Ectodermal cell (in vitro differentiated cells): ENCODE data around the gene SMIM3.
"Not testable (repeated sequence)": the region's sequence is repeated elsewhere in the genome, so short reads cannot be mapped to it uniquely, and the experiment has no call there.

ENCODE experiments used
- H3K27ac ChIP-seq: 2 replicates; pipeline ENCODE4 v1.7.0; 2013; ENCODE audit warnings: mild to moderate bottlenecking, low read depth, low read length; ENCODE audit not compliant: insufficient read depth, poor library complexity, severe bottlenecking
- H3K27me3 ChIP-seq: 2 replicates; pipeline ENCODE4 v1.7.0; 2013; ENCODE audit warnings: mild to moderate bottlenecking, low read length; ENCODE audit not compliant: insufficient read depth, control insufficient read depth, poor library complexity, severe bottlenecking
- H3K36me3 ChIP-seq: one replicate; pipeline ENCODE4 v1.7.0; 2013; ENCODE audit warnings: low read length; ENCODE audit not compliant: control insufficient read depth, insufficient read depth
- H3K4me1 ChIP-seq: one replicate; pipeline ENCODE4 v1.7.0; 2013; ENCODE audit warnings: low read length; ENCODE audit not compliant: control insufficient read depth, insufficient read depth
- H3K4me3 ChIP-seq: 2 replicates; pipeline ENCODE4 v1.7.0; 2013; ENCODE audit warnings: low read depth, low read length, control low read depth; ENCODE audit not compliant: insufficient read depth
- H3K9me3 ChIP-seq: 2 replicates; pipeline ENCODE4 v1.7.0; 2013; ENCODE audit warnings: mild to moderate bottlenecking, low read length, moderate library complexity; ENCODE audit not compliant: control insufficient read depth
- WGBS, 2 experiments: methylation state at CpG; one replicate each; pipeline ENCODE4 v1.1.7; 2013; ENCODE audit warnings: missing lambda C conversion rate in 2 of 2; 5-methylcytosine and 5-hydroxymethylcytosine counted together

Gene SMIM3

GRCh38 chr5:150791536-150791935, 13.0 kb downstream of the SMIM3 start:
- Histone ChIP-seq H3K36me3 (no peaks in the 10 kb centered on the region), H3K4me1 (no peaks in the 10 kb centered on the region), H3K9me3 (no peaks in the 10 kb centered on the region), H3K27ac (no peak overlapping the region), H3K4me3 (no peak overlapping the region), H3K27me3 (no peaks in the 10 kb centered on the region)

GRCh38 chr5:150793423-150793888, 14.9 kb downstream of the SMIM3 start:
- H3K36me3 ChIP-seq, H3K27ac ChIP-seq, H3K9me3 ChIP-seq, H3K4me3 ChIP-seq, H3K27me3 ChIP-seq, H3K4me1 ChIP-seq: not testable (repeated sequence)
- WGBS, 2 experiments, result 89 to 99% methylated on average over 2 of the region's 2 CpGs

DNA sequence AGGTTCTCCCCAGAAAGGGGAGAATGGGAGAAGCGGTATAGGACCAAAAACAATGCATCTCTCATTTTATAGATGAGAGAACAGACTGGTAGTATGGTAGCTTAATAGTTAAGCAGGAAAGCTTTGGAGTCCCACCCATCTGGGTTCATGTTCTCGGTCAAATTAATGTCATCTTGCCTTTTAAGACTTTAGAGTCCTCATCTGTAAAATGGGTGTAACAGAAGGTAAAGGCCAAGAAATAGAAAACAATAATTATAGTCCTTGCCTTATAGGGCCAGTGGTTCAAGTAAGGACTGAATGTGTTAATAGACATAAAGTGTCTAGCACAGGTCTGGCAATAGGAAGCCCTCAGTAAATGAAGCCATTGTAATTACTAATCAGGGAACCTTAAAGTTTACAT, 16.4 kb downstream of the SMIM3 start:
- no peak overlapping the region for H3K4me3 ChIP-seq
- no peaks in the 10 kb centered on the region for H3K27me3 ChIP-seq
- no peaks in the 10 kb centered on the region for H3K36me3 ChIP-seq
- 88 to 92% methylated on average over 1 to 2 of the region's 2 CpGs for WGBS, 2 experiments
- no peaks in the 10 kb centered on the region for H3K9me3 ChIP-seq
- H3K4me1 ChIP-seq, result no peaks in the 10 kb centered on the region
- H3K27ac ChIP-seq, result no peak overlapping the region

- H3K4me1 ChIP-seq, result no peaks in the 10 kb centered on the region
- H3K27ac ChIP-seq, result no peak overlapping the region
- no peaks in the 10 kb centered on the region for H3K9me3 ChIP-seq
- no peak overlapping the region for H3K4me3 ChIP-seq
- no peaks in the 10 kb centered on the region for H3K27me3 ChIP-seq
- H3K36me3 ChIP-seq, result no peaks in the 10 kb centered on the region
- WGBS, 2 experiments, result 92 to 93% methylated on average over 2 of the region's 2 CpGs
Measured at GRCh38 chr5:150797384-150797783, 18.8 kb downstream of the SMIM3 start.

DNA sequence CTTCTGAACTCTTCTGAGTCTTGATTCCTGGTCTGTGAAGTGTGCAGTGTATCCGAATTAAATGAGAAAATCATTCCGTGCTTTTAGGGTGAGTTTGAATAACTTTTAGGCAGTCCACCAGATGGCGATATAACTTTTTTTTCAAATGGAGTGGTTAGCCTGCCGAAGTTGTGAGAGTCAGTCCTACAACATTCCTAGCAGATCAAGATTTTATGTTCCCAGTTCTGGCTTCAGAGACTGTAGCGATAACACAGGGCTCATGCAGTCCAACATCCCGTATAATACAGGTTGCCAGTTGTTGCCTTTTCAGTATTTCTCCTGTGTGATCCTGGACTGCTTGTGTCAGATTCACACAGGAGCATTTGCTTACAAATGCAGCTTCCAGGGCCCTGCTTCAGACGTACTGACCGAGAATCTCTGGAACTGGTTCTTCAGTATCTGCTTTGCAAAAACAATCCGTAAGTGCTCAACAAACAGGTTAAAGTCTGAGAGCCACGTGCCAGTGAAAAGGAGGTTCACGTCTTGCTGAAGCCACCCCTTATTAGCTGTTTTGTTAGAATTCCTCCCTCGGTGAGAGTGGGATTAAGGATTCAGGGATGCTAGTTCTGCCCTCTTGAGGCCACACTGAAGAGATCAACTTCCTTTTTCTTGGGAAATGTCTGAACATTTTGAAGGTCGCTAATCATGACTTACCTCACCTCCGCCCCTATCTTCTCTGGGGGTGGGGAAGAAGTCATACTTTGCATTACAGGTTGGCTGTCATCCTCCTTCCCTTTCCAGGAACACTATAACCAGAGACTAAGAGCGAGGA, 22.8 kb downstream of the SMIM3 start:
- H3K27me3 ChIP-seq, result no peaks in the 10 kb centered on the region
- peak overlapping the region; percentile 53 for H3K4me3 ChIP-seq
- no peaks in the 10 kb centered on the region for H3K9me3 ChIP-seq
- no peak overlapping the region for H3K27ac ChIP-seq
- WGBS, 2 experiments, result 9 to 13% methylated on average over 14 to 15 of the region's 15 CpGs
- H3K4me1 ChIP-seq, result no peaks in the 10 kb centered on the region
- no peaks in the 10 kb centered on the region for H3K36me3 ChIP-seq

- no peak overlapping the region for H3K4me3 ChIP-seq
- H3K9me3 ChIP-seq, result no peaks in the 10 kb centered on the region
- no peaks in the 10 kb centered on the region for H3K36me3 ChIP-seq
- H3K4me1 ChIP-seq, result no peaks in the 10 kb centered on the region
- WGBS, 2 experiments, result 90 to 92% methylated on average over 6 of the region's 6 CpGs
- H3K27me3 ChIP-seq, result no peaks in the 10 kb centered on the region
- no peak overlapping the region for H3K27ac ChIP-seq
Measured at GRCh38 chr5:150804388-150804787, 25.8 kb downstream of the SMIM3 start.

DNA sequence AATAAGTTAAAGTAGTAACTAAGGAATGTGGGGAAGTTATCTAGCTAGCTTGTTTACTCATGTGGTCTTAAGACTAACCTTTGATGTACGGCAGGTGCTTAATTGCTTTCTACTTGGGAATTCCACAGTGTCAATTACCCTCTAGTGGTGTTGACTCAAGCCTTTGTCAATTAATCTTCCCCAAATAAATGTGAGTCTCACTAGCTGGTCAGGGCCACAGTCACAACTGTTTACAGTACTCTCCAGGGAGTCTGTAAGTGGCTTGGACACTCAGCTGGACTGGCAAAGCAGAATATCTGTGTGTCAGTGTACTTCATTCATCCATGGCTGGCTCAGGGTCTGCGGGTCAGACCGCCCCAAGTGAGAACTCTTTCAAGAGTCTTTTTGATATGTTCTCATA, 30.8 kb downstream of the SMIM3 start:
- 70 to 71% methylated on average over 3 of the region's 3 CpGs for WGBS, 2 experiments
- Histone ChIP-seq H3K4me3 (no peak overlapping the region), H3K27ac (no peak overlapping the region), H3K4me1 (no peaks in the 10 kb centered on the region), H3K9me3 (no peaks in the 10 kb centered on the region), H3K36me3 (no peaks in the 10 kb centered on the region), H3K27me3 (no peaks in the 10 kb centered on the region)

- Histone ChIP-seq H3K4me3 (no peak overlapping the region), H3K27ac (no peak overlapping the region), H3K36me3 (no peaks in the 10 kb centered on the region), H3K27me3 (no peaks in the 10 kb centered on the region), H3K9me3 (peaks cover 3% of the 10 kb centered on the region), H3K4me1 (no peaks in the 10 kb centered on the region)
Measured at GRCh38 chr5:150815010-150815409, 36.5 kb downstream of the SMIM3 start.

DNA sequence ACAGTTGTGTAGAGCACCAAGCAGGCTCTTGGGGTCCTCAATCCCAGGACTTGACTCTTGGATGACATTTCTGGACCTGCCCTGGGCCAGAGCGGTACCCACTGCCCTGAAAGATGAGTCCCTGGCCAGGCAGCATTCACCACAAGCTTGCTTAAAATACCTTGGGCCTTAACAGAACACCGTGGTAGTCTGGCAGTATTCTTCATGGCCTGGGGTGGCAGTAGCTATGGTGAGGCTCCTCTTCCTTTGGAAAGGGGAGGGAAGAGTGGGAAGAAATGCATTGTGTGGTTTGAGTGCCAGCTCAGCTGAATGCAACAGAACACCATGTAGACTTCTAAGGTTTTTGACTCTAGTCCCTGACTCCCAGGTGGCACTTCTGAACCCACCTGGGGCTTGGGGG, 38.4 kb downstream of the SMIM3 start:
- H3K4me3 ChIP-seq, result no peak overlapping the region

DNA sequence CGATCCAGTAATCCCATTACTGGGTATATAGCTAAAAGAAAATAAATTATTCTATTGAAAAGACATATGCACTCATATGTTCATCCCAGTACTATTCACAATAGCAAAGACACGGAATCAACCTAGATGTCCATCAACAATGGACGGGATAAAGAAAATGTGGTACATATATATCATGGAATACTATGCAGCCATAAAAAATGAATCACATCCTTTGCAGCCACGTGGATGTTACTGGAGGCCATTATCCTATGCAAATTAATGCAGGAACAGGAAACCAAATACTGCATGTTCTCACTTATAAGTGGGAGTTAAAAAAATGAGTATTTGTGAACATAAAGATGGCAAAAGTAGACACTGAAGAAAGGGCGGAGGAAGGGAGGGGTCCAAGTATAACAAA, 51.2 kb downstream of the SMIM3 start:
- Histone ChIP-seq H3K4me1 (no peaks in the 10 kb centered on the region), H3K4me3 (no peak overlapping the region), H3K36me3 (no peaks in the 10 kb centered on the region), H3K27ac (no peak overlapping the region), H3K9me3 (no peaks in the 10 kb centered on the region), H3K27me3 (no peaks in the 10 kb centered on the region)
- WGBS, 2 experiments, result 50 to 76% methylated on average over 3 to 4 of the region's 5 CpGs

More for the DNA sequence above, 38.4 kb downstream of the SMIM3 start:
- no peaks in the 10 kb centered on the region for H3K27me3 ChIP-seq
- no peak overlapping the region for H3K27ac ChIP-seq
- no peaks in the 10 kb centered on the region for H3K36me3 ChIP-seq
- no peaks in the 10 kb centered on the region for H3K4me1 ChIP-seq
- H3K9me3 ChIP-seq, result peaks cover 3% of the 10 kb centered on the region
- 80 to 84% methylated on average over 2 of the region's 2 CpGs for WGBS, 2 experiments
